Testis (tissue), 2 donors: Measurements from ENCODE around the gene EMC10.

ENCODE experiments used
- CTCF ChIP-seq, 3 experiments: fragments of 450-650 bp in 2 of 3; fragments of 200-600 bp in 1 of 3; sonication (generic) in 1 of 3; IDR thresholded peaks; one replicate each; pipeline ENCODE4 v1.5.1; 2016 to 2019; ENCODE audit warnings: antibody characterized with exemption in 3 of 3, mild to moderate bottlenecking in 2 of 3, moderate library complexity in 1 of 3
- POLR2A ChIP-seq: fragments of 450-650 bp; IDR thresholded peaks from one replicate; pipeline ENCODE4 v1.6.1; 2017; ENCODE audit warnings: antibody characterized with exemption, mild to moderate bottlenecking, moderate library complexity

DNA sequence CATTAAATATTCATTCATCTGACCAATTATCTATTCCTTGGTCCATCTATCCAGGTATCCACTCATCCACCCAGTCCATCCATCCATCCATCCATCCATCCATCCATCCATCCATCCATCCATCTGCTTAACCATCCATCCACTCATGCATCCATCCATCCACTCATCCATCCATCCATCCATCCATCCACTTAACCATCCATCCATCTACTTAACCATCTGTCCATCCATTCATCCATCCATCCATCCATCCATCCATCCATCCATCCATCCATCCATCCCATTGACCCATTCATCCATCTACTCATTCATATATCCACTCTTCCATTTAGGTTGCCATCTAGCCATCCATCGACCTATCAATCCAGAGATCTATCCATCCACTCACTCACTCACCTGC lies 32.2 kb upstream of the EMC10 start:
- TF ChIP-seq CTCF (IDR thresholded peaks at IDR 0.05) (no peak), POLR2A (no peak)
